GM18870 (cell line): ENCODE data around the gene TMEM51.

Experiments used
- ATAC-seq: cut with Tn5 transposase; IDR thresholded peaks from one replicate; pipeline ENCODE4 v1.9.1; 2021; ENCODE audit warnings: moderate library complexity; ENCODE audit not compliant: unreplicated experiment

The TMEM51 gene

DNA sequence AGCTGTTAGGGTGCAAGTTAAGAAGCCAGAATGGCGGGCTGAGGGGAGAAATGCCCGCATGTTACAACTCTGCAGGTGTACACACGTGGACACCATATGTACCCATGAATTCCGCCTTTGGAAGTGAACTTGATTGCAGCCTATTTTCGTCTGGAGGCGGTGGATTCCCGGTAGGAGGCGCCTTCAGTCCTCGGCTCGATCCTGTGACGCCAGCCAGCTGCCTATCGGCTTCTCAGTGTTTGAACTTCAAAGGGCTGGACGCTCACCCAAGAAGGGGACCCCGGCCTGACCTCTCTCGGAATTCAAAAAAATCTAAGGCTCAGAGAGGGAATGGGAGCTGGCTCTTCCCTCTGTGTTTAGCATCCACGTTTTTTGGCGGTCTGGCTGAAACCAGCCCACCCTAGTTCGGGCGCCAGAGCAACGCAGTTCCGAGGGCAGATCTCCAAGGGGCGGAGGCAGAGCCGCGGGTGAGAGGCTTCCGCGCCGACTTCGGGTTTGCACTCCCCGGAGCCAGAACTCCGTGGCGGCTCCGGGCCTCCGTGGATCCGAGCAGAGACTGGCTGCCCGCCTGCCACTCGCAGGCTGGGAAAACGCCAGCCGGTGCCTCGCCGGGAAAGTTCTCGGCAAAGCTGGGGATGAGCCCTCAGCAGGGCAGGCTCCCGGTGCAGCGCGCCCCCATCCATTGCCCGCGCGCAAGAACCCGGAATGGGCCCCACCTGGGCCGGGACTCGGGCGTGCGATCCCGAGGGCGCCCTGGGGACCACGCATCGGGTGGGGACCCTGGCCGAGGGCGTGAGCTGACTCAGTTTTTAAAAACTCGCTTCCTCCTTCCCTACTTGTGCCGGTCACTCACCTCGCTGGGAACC, 996 bp upstream of the TMEM51 start:
- no peak for ATAC-seq

DNA sequence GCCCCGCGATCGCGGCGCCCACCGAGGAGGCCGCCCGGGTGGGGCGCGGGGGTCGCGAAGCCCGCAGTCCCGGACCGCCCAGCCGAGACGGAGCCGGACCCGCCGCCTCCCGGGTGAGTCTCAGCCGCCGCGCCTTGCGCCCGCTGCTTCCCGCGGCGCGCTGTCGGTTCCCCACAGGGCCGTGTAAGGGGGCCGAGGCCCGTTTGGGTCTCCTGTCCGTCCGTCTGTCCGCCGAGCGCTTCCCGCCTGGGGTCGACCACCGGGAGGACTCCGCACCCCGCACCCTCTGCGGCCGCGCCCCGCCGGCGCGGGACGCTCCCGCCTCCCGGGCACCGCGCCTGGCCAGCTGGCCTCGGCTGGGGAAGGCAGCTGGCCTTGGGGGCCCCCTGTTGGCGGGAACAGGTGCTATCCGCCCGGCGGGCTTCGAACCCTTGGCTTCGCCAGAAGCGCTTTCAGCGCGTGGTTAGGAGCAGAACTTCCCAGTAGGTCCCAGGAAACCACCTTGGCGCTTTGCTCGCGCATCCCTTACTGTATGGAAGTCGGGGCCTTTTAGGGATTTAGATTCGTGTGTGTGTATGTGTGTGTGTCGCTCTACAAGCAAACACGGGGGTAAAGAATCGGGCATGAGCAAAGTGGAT, 414 bp downstream of the TMEM51 start:
- ATAC-seq, result no peak

DNA sequence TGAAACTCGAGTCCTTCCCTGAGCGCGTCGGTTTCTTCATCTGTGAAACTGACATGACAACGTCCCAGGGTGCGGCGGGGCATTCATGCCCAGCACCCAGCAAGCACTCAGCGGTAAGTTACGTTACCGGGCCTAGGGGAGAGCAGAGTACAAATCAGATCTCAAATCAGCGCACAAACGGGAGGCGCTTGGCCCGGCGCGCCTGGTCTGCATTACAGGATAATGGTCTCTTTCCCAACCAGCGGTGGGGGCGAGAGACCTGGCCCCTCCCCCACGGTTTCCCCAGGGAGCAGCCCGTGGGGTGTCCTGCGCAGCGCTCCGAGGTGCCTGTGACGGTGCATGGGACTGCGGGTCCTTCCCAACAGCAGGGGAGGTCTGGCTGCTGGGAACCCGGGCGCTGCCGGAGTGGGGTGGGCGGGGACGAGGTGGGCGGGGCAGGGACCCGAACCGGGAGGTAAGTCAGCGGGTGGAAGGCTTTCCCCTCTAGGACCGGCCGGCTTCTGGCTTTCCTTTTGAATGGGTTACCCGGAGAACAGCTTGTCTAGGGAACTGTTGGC, 1.0 kb downstream of the TMEM51 start:
- no peak for ATAC-seq

DNA sequence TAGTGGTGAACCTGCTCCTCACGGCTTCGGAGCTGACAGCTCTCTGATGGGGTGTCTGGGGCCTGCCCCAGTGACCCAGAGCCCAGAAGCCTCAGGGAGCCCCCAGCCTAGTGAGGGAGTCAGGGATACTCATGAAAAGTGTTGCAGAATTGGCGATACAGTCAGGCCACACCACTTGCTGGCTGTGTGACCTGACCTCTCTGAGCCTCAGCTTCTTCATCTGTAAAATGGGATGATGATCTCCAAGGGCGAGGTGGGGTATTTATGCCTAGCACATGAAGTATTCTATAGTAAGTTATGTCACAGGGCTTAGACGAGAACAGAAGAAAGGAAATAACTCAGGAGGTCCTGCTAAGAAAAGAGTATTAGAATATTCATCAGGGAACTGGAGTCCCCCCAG, 1.6 kb downstream of the TMEM51 start:
- no peak for ATAC-seq

DNA sequence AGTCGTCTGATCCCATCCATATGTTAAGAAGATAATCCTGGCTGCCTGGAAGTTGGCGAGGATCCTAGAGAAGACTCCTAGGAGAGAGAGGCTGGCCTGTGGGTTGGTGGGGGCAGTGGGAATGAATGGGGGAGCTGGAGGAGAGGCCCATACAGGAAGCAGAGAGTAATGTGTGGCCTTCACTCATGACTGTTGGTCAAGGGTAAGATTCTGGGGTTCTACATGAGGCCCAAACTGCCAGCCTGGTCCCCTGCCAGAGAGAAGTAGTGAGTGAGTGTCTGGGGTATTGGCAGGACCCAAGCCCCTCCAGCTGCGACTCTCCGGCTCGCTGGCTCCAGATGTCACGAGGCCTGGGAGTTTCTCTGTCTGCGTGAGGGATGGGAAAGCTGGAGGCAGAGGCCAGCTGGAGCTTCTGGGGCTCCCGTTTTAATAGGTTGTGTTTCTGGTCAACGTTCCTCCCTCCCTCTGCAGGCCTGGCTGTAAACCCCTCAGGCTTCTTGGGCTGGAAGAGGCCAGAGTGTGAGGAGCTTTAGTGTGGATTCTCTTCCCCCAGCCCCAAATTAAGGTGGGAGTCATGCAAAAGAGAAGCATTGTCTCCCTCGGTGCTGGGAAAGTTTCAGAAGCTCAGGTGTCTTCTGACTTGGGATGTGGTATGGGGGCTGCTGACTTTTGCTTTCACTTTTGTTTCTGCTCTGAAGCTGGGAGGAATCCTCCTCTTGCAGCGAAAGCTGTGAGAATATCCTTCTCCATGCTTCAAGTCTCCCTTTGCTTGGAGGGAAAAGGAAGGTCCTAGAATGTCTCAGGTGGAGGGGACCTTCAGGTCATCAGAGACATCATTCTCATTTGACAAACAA, 2.6 kb downstream of the TMEM51 start:
- ATAC-seq, result no peak

DNA sequence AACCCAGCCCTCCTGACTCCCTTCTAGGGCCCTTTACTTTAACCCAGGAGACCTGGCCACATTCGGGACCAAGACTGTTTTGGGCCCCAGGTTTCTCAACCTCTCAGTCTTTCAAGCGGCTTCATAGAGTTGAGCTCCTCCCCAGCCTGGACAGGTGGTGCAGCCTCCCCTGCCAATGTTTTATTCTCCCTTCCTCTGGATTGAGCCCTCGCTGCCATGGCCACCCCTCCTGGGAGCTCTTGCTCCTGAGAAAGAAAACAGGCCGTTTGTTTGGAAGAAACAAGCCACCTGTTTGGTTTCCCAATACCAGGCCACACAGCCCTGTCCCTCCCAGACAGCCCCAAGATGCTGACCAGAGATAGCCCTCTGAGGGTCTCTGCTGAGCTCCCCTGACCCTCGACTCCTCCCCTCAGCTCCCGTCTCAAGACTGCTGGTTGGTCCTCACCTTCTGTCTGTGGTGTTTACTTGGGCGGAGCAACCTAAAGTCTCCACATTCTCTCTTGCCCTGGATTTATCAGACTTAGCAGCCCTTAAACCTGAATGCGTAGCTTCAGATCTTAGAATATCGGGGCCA, 3.3 kb downstream of the TMEM51 start:
- no peak for ATAC-seq

DNA sequence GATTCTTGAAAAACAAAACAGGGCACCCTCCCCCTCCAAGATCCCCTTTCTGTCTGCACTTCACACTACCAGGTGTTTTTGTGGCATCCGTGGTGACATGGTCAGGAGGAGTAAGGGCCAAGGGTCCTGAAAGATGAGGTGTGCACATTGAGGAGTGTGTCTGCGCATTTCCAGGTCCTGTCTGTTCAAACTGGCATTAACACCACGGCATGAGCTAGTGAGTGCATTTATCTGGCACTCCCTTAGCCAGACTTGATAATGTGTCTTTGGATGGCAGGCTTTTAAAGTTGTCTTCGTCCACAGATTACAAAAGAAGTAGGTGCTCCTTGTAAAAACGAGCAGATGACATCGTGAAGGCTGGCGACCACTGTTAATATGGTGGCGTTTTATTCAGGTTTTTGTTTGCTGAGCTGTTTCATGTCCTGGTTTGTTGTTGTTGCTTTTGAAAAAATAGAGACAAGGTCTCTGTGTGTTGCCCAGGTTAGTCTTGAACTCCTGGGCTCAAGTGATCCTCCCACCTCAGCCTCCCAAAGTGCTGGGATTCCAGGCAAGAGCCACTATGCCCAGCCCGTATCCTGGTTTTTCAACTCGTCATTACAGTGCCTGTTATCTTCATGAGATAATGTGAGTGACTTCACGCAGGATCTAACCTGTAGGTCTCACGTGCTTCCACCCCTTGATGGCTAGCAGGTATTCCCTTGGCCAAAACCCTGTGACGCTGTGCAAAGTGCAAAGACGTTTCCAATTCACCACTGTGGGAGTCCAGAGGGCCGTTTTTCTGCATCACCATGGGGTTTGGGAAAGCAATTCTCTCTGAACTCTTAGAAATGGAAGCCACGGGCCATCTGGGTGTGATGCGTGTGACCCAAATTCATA, 4.2 kb downstream of the TMEM51 start:
- no peak for ATAC-seq

DNA sequence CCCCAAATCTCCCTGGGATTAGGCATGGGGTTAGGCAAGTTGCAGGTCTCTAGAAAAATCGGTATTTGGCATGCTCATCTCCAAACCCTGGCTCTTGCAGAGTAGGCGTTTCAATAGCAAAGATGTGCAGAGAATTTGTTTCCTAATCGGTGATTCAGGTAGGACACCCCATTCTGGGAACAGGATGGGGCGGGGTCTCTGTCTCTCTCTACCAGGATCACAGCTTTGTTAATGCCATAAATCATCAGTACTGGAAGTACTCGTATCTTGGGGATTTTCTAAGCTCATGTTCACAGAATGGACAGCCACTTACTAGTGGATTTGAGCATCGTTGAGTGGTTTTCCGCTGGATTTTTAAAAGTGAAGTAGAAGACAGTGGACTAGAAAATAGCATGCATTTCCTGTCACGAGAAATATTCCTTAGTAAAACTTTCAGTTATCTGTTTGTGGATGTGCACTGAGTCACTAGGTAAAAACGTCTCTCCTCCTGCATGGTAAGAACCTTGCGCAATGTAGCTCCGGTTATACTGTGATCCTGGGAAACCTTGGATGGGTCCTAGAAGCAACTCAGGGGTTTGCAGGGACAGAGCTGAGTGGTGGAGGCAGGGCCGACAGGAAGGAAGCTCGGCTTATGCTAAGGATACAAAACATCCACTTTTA, 5.1 kb downstream of the TMEM51 start:
- no peak for ATAC-seq

DNA sequence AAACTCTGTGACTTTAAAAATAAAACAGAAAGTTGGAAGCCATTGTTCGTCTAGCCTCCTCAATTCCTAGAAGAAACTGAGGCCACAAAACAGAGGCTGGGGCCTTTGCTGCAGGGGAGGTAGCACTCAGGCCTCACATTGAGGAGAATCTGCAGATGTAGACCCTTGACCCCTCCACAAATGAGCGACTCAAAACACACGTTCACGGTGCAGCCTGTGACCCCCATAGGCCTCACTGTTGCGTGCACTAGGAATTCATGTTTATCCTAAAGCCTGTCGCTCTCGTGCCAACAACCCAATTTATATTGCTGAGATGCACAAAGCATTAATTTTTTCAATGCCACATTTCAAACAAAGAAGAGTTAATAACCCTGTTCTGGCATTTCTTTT, 5.6 kb downstream of the TMEM51 start:
- no peak for ATAC-seq

DNA sequence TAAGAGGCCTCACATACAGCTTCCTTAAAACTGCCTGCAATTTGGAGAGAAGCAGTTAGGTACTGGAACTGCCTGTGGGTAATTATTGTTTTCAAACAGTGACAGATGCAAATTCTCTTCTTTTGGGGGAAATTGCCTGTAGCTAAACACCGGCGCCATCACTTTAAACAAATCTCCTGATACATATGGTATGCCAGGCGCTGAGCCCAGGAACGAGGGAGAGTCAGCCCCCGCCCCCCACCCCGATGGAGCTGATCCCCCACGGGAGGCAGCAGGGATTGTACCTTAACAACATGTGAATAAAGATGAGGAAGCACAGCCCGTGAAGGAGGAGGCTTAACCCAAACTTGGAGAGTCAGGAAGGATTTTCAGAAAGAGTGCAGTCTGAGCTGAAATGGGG, 7.1 kb downstream of the TMEM51 start:
- no peak for ATAC-seq

DNA sequence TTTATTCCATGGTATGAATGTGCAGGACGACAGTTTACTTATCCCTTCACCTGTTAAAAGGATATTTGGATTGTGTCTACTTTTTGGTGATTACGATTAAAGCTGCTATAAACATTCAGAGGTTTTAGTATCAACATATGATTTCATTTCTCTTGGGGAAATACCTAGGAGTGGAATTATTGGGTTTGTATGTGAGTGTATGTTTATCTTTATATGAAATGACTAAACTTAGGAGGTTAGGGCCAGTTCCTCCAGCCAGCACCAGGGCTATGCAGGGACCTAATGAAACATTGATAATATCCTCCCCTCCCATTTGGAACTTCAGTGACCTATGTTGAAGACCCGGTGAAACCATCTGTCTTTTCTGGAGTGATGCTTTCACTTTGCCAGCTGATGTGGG, 13.8 kb downstream of the TMEM51 start:
- ATAC-seq, result no peak

DNA sequence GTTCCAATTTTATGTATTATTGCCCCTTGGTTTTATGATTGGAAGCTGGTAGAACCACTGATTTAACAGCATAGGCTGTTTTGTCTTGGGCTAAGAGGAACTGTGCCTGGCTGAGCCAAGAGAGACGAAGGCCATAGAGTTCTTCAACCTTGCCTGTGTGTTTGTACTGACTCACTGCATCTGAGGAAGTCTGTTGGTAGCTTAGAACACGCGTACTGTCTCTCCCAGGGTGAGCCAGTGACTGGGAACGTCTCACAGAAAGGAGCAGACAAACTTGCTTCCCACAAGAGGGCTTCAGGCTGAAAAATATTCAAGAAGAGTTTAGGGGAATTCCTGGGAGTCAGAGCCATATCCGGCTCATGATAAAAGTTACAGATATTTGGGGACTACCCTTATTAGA, 14.9 kb downstream of the TMEM51 start:
- no peak for ATAC-seq

DNA sequence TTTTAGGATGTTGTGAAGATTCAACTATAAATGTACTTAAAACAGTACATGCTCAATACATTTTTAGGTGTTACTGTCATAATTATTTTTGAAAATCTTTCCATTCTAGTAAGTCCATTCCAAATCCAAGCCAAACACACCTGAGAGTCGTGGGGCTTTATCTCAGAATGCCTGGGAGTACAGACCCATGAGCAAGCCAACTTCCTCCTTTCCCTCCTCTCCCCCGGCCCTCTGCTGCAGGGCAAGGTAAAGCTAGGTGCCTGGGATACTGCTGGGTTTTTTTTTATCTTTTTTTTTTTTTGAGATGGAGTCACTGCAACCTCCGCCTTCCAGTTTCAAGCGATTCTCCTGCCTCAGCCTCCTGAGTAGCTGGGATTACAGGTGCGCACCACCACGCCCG, 16.5 kb downstream of the TMEM51 start:
- ATAC-seq, result no peak

DNA sequence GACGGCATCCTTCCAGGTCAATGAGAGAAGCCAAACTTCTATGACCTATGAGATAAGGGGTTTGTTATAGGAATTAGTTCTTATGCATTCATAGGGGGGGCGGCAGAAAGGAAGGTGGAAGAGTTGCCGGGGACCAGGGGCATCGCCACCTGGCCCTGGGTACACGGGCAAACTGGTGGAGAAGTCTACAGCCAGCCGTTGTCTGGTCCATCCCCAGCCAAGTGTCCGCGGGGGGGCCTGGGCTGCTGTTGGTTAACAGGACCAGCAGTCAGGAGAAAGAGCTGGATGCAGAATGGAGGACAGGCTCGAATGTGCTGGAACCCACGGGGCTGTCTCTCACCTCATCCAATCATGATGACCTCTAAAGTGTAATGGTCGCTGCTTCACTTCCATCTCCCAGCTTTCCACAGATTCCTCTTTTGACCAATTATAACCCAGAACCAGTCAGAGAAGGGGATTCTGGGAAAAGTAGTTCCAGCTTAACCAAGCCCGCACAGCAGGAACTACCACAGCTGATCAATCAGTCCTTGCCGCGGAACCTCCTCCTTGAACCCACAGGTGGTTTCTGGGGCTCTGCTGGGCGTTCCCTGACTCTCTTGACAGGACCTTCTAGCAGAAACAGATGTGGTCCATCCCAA, 17.8 kb downstream of the TMEM51 start:
- ATAC-seq, result no peak

DNA sequence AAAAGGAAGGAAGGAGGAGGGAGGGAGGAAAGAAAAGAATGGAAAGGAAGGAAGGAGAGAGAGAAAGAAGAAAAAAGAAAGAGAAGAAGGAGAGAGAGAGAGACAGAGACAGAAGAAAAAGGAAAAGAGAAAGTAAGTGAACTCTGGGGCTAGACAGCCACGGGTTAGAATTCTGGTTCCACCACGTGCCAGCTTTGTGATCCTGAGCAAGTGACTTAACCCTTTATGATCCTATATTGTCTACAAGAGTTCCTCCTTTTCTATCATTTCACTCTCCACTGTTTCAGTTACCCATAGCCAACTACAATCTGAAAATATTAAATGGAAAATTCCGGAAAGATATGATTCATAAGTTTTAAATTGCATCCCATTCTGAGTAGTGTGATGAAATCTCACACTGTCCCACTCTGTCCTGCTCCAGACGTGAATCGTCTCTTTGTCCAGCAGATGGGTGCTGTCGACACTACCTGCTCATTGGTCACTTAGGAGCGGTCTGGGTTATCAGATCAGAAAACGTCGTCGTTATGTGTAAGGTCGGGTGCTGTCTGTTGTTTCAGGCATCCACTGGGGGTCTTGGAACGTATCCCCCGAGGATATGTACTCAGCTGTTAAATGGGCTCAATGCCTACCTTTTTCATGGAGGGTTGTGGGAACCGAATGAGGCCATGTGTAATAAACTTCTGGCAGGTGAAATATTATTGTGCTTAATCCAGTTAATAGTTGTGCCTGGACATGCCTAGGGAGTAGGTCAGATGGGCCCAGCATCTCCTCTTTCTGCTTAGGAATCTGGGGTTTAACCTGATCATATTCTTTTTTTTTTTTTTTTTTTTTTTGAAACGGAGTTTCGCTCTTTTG, 19.1 kb downstream of the TMEM51 start:
- no peak for ATAC-seq

DNA sequence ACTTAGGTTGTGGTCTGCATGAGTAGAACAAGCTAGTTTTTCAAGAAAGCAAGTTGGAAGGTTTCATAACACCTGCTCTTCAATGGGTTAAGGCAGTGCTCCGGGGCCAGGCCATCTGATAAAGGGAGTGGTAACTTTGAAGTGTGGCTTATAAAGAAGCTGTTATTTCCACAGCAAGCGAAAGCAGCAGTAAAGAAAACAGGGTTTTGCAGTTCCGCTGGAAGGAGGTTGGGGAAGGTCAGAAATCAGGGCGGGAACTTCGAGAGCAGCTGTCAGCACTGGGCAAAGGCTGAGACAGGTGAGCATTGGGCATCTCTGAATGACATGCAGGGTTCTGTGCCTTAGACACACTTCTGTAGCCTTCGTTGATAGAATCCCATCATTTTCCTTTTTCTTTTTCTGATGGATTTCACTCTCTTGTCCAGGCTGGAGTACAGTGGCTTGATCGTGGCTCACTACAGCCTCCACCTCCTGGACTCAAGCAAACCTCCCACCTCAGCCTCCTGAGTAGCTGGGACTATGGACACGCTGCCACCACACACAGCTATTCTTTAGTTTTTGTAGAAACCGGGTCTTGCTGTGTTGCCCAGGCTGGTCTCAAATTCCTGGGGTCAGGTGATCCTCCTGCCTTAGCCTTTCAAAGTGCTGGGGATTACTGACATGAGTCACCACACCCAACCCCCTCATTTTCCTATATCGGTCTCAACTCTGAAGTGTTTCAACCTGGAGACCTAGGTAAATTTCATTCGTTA, 20.5 kb downstream of the TMEM51 start:
- ATAC-seq, result no peak

DNA sequence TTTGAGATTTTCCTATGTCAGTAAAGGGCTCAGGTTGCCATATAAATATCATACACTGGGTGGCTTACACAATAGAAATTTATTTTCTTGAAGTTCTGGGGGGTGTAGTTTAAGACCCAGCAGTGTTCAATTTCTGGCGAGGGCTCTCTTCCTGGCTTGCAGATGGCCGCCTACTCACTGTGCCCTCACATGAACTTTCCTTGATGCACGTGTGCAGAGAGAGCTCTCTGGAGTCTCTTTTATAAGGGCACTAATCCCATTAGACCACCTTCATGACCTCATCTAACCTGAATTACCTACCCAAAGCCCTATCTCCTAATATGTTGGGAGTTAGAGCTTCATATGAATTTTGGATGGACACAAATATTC, 21.1 kb downstream of the TMEM51 start:
- no peak for ATAC-seq
